Esophagus mucosa (tissue), 1 donor: ENCODE results near the gene PASK. TPM values are rescaled to one million over a fixed set of nuclear protein-coding genes. Genes with fewer than 3 reads are reported as not detected.

Source experiments
- ATAC-seq: fragments of 200-7000 bp; cut with Tn5 transposase; one replicate; pipeline ENCODE4 v1.9.1; 2020
- total RNA-seq: library from RNA; stranded (reverse); gene quantifications from one replicate; pipeline ENCODE4 v1.2.4, GENCODE V29; 2023
- donor health status: DM: yes; HTN: yes; CAD: no.

Gene PASK
- total RNA-seq, 1 donor from 2014 or later, result 12.2 TPM

- peak; percentile 74 for ATAC-seq
Observed at GRCh38 chr2:241064008-241064801, 85.1 kb downstream of the PASK start.

- peak; percentile 18 for ATAC-seq
Observed at GRCh38 chr2:241063587-241063986, 85.7 kb downstream of the PASK start.

GRCh38 chr2:241063093-241063551, 86.2 kb downstream of the PASK start:
- ATAC-seq, result peak; percentile 58

GRCh38 chr2:241062389-241063092, 86.7 kb downstream of the PASK start:
- ATAC-seq, result peak; percentile 66

GRCh38 chr2:241061275-241061674, 88.0 kb downstream of the PASK start:
- peak; percentile 61 for ATAC-seq

Other genes with a start within 250 kb of the PASK start
- gene CROCC2, start 243.1 kb downstream of the PASK start, total RNA-seq, result 0.12 TPM
- 3.9 TPM for gene SNED1, start 150.9 kb downstream of the PASK start, total RNA-seq
- 23.7 TPM for gene MTERF4, start 47.2 kb downstream of the PASK start, total RNA-seq
- gene PPP1R7, start 995 bp upstream of the PASK start, total RNA-seq, result 74.7 TPM
- gene ANO7, start 39.2 kb upstream of the PASK start, total RNA-seq, result 0.12 TPM
- 320 TPM for gene HDLBP, start 166.2 kb upstream of the PASK start, total RNA-seq
- 177 TPM for gene SEPTIN2, start 166.5 kb upstream of the PASK start, total RNA-seq
- gene FARP2, start 206.8 kb upstream of the PASK start, total RNA-seq, result 33.5 TPM